ENCODE data around the gene PSME2. TPM values are rescaled to one million over a fixed set of nuclear protein-coding genes. Genes with fewer than 3 reads are reported as not detected.

PSME2 gene
- total and polyA plus RNA-seq, 2 of the 13 experiments (the other 11 are each of a cell fraction or from before 2014, with no cell fraction given): 332 to 716 TPM

GRCh38 chr14:24093901-24094840 lies 52.2 kb downstream of the PSME2 start, which contains the start of gene PCK2 (continued):
- TF ChIP-seq ZNF687 (CRISPR knock-in tag; IDR thresholded peaks at IDR 0.05) (peak; percentile 94), U2AF2 (IDR thresholded peaks at IDR 0.05; ENCODE audit: low read depth, low read length) (peak; percentile 56; the same call in 1 of the 2 replicates), ZNF431 (CRISPR knock-in tag; IDR thresholded peaks at IDR 0.05; ENCODE audit: borderline replicate concordance, low read depth) (no peak), ZBTB25 (CRISPR knock-in tag; IDR thresholded peaks at IDR 0.05) (peak; percentile 95), KLF11 (CRISPR knock-in tag; IDR thresholded peaks at IDR 0.05) (peak; percentile 98), JDP2 (CRISPR knock-in tag; IDR thresholded peaks at IDR 0.05; ENCODE audit: borderline replicate concordance) (no peak), ZNF33A (CRISPR knock-in tag; IDR thresholded peaks at IDR 0.05; ENCODE audit: borderline replicate concordance) (no peak), HOXA9 (CRISPR knock-in tag; IDR thresholded peaks at IDR 0.05; ENCODE audit: borderline replicate concordance) (no peak), FOXK1 (CRISPR knock-in tag; IDR thresholded peaks at IDR 0.05; ENCODE audit: borderline replicate concordance, low read depth) (peak; percentile 82), TBP (CRISPR knock-in tag; IDR thresholded peaks at IDR 0.05) (peak; percentile 96), ZNF780A (CRISPR knock-in tag; IDR thresholded peaks at IDR 0.05) (no peak), ZBTB38 (CRISPR knock-in tag; IDR thresholded peaks at IDR 0.05) (peak; percentile 92), SRY (CRISPR knock-in tag; IDR thresholded peaks at IDR 0.05) (no peak), E2F1 (CRISPR knock-in tag; IDR thresholded peaks at IDR 0.05) (peak; percentile 91), XBP1 (CRISPR knock-in tag; IDR thresholded peaks at IDR 0.05) (peak; percentile 57; the same call in 1 of the 2 replicates), NAIF1 (CRISPR knock-in tag; IDR thresholded peaks at IDR 0.05; ENCODE audit: borderline replicate concordance) (no peak), ZNF772 (CRISPR knock-in tag; IDR thresholded peaks at IDR 0.05) (no peak; the same call in none of the 2 replicates), ZNF12 (CRISPR knock-in tag; IDR thresholded peaks at IDR 0.05) (peak; percentile 88), XRCC5 (optimal IDR thresholded peaks at IDR 0.05; ENCODE audit: low read length) (peak; percentile 34), ZSCAN29 (CRISPR knock-in tag; conservative IDR thresholded peaks at IDR 0.05) (no peak; the same call in 1 of the 2 replicates), ARNT2 (CRISPR knock-in tag; IDR thresholded peaks at IDR 0.05; ENCODE audit: low read depth) (peak; percentile 100), DR1 (CRISPR knock-in tag; IDR thresholded peaks at IDR 0.05) (peak; percentile 100; the same call in 1 of the 2 replicates), SP140L (CRISPR knock-in tag; IDR thresholded peaks at IDR 0.05; ENCODE audit: borderline replicate concordance) (peak; percentile 94; the same call in 1 of the 2 replicates), ZZZ3 (CRISPR knock-in tag; IDR thresholded peaks at IDR 0.05; ENCODE audit: borderline replicate concordance) (peak; percentile 84)
